ENCODE measurements around the gene STAB2.

Gene STAB2, protein sequence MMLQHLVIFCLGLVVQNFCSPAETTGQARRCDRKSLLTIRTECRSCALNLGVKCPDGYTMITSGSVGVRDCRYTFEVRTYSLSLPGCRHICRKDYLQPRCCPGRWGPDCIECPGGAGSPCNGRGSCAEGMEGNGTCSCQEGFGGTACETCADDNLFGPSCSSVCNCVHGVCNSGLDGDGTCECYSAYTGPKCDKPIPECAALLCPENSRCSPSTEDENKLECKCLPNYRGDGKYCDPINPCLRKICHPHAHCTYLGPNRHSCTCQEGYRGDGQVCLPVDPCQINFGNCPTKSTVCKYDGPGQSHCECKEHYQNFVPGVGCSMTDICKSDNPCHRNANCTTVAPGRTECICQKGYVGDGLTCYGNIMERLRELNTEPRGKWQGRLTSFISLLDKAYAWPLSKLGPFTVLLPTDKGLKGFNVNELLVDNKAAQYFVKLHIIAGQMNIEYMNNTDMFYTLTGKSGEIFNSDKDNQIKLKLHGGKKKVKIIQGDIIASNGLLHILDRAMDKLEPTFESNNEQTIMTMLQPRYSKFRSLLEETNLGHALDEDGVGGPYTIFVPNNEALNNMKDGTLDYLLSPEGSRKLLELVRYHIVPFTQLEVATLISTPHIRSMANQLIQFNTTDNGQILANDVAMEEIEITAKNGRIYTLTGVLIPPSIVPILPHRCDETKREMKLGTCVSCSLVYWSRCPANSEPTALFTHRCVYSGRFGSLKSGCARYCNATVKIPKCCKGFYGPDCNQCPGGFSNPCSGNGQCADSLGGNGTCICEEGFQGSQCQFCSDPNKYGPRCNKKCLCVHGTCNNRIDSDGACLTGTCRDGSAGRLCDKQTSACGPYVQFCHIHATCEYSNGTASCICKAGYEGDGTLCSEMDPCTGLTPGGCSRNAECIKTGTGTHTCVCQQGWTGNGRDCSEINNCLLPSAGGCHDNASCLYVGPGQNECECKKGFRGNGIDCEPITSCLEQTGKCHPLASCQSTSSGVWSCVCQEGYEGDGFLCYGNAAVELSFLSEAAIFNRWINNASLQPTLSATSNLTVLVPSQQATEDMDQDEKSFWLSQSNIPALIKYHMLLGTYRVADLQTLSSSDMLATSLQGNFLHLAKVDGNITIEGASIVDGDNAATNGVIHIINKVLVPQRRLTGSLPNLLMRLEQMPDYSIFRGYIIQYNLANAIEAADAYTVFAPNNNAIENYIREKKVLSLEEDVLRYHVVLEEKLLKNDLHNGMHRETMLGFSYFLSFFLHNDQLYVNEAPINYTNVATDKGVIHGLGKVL (N-terminal part only)

DNA sequence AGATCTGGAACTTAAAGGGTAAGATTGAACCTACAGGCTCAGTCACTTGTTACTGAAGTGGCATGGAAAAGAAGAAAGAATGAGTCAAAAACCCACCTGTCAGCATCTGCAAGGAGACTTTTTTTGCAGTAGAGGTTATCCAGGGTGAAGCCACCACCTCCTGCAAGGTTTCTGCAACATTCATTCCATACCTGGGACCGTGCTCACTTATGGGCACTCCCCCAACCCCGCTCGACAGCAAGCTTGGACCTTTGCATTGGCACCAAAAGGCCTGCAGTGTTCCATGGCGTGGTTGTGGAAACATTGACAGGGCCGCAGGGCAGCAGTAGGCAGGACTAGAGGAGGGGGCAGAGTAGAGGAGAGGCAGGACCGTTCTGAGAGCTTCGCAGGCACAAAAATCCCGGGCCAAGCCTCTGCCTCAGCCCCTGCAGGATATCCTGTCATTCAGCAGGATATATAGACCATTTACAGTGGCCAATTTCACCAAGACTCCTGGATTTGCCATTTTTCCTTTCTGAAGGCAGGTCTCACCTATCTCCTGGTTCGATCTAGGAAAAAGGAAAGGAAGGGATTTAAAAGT, at the start of gene STAB2:
Gene STAB2 (plus strand): TSS at position 483 of the 580 bp plus-strand sequence. CDS start 204 bp downstream, outside the sequence.
- Histone ChIP-seq H3K4me1 (ENCODE audit: insufficient read depth, low read length) (no peaks in the 10 kb centered on the region), H3K27me3 (ENCODE audit: control insufficient read depth in 1 of 2, insufficient read depth in 2 of 2, low read length in 2 of 2) (no peaks in the 10 kb centered on the region), H3K36me3 (ENCODE audit: insufficient read depth, low read length) (no peaks in the 10 kb centered on the region), H3K9ac (ENCODE audit: low read length) (no peak within 1 kb of the TSS), H3K27ac (ENCODE audit: low read depth, low read length) (no peak within 1 kb of the TSS), H3K4me3 (ENCODE audit: low read depth in 1 of 2, low read length in 2 of 2) (no peak within 1 kb of the TSS), H3K9me3 (ENCODE audit: low read length) (no peaks in the 10 kb centered on the region)

DNA sequence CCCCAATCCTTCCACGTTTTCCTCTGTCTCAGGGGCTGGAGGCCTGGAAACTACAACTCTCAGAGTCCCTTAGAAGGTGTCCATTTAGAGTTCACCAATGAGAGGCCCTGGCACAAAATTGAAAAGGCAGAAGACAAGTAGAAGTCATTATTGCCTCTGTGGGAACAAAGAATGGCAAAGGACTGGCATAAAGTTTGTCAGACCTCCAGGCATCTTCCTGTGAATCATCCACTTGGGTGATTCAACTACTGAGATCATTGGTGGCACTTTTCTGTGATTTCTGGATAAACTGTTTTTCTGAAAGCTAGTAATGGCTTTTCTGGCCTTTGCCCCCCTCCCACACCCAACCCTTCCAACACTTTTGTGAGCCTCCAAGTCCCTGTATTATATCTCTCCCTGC, 48.7 kb upstream of the STAB2 start:
- Histone ChIP-seq H3K27me3 (ENCODE audit: control insufficient read depth in 1 of 2, insufficient read depth in 2 of 2, low read length in 2 of 2) (no peaks in the 10 kb centered on the region), H3K36me3 (ENCODE audit: insufficient read depth, low read length) (no peaks in the 10 kb centered on the region)

DNA sequence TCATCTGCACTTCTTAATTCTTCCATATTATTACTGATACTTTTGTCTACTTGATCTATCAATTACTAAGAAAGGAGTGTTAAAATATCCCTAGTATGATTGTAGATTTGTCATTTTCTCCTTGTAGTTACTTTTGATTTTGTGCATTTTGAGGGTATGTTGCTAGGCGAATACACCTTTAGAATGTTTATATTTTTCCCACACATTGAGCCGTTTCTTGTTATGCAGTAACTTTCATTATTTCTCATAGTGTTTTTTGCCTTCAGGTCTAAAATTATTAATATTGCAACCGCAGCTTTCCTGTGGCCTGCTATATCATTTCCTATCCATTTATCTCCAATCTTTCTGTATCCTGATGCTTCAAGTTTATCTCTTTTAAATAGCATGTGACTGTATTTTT, 46.8 kb upstream of the STAB2 start:
- Histone ChIP-seq H3K4me1 (ENCODE audit: insufficient read depth, low read length) (no peaks in the 10 kb centered on the region), H3K36me3 (ENCODE audit: insufficient read depth, low read length) (no peaks in the 10 kb centered on the region), H3K27ac (ENCODE audit: low read depth, low read length) (no peak overlapping the region), H3K4me3 (ENCODE audit: low read depth in 1 of 2, low read length in 2 of 2) (no peak overlapping the region), H3K27me3 (ENCODE audit: control insufficient read depth in 1 of 2, insufficient read depth in 2 of 2, low read length in 2 of 2) (no peaks in the 10 kb centered on the region), H3K9ac (ENCODE audit: low read length) (no peak overlapping the region), H3K9me3 (ENCODE audit: low read length) (no peaks in the 10 kb centered on the region)

More for the DNA sequence above, 48.7 kb upstream of the STAB2 start:
- Histone ChIP-seq H3K9me3 (ENCODE audit: low read length) (no peaks in the 10 kb centered on the region), H3K9ac (ENCODE audit: low read length) (no peak overlapping the region), H3K4me1 (ENCODE audit: insufficient read depth, low read length) (no peaks in the 10 kb centered on the region), H3K4me3 (ENCODE audit: low read depth in 1 of 2, low read length in 2 of 2) (no peak overlapping the region), H3K27ac (ENCODE audit: low read depth, low read length) (no peak overlapping the region)

DNA sequence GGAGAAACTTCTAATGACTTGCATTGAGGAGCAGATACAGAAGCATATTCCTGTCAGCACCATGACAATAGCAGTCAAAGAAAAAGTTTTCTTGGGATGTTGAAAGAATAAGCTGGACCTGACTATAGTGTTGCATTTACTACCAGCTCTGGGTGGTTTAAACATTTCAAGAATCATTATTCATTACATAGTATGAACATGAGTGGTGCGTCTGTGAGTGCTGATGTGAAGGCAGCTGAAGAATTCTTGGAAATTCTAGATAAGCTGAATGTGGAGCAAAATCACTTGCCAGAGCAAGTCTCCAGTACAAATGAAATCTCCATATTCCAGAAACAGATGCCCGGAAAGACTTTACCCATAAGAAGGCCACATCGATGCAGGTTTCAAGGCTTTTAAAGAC, 45.0 kb upstream of the STAB2 start:
- H3K27me3 ChIP-seq (ENCODE audit: control insufficient read depth in 1 of 2, insufficient read depth in 2 of 2, low read length in 2 of 2) = no peaks in the 10 kb centered on the region
- H3K4me1 ChIP-seq (ENCODE audit: insufficient read depth, low read length) = no peaks in the 10 kb centered on the region
- no peak overlapping the region for H3K27ac ChIP-seq (ENCODE audit: low read depth, low read length)
- no peak overlapping the region for H3K4me3 ChIP-seq (ENCODE audit: low read depth in 1 of 2, low read length in 2 of 2)
- H3K36me3 ChIP-seq (ENCODE audit: insufficient read depth, low read length) = no peaks in the 10 kb centered on the region
- H3K9me3 ChIP-seq (ENCODE audit: low read length) = no peaks in the 10 kb centered on the region
- H3K9ac ChIP-seq (ENCODE audit: low read length) = no peak overlapping the region

DNA sequence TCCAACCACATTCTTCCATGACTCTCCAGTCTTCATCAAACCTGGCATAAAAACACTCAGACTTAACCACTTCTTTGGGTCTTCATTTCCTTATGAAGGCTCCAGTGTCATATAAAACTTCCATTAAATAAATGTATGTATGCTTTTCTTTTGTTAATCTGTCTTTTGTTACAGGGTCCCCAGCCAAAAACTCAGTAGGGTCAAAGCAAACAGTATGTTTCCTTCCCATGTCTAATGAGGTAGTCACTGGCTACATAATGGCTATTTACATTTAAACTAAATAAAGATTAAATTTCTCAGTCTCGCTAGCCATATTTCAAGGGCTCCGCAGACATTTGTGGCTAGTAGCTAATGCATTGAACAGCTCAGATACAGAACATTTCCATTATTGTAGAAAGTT, 40.1 kb upstream of the STAB2 start:
- H3K9me3 ChIP-seq (ENCODE audit: low read length) = no peaks in the 10 kb centered on the region
- no peak overlapping the region for H3K4me3 ChIP-seq (ENCODE audit: low read depth in 1 of 2, low read length in 2 of 2)
- H3K9ac ChIP-seq (ENCODE audit: low read length) = no peak overlapping the region
- H3K36me3 ChIP-seq (ENCODE audit: insufficient read depth, low read length) = no peaks in the 10 kb centered on the region
- H3K27ac ChIP-seq (ENCODE audit: low read depth, low read length) = no peak overlapping the region
- H3K4me1 ChIP-seq (ENCODE audit: insufficient read depth, low read length) = no peaks in the 10 kb centered on the region
- H3K27me3 ChIP-seq (ENCODE audit: control insufficient read depth in 1 of 2, insufficient read depth in 2 of 2, low read length in 2 of 2) = no peaks in the 10 kb centered on the region

DNA sequence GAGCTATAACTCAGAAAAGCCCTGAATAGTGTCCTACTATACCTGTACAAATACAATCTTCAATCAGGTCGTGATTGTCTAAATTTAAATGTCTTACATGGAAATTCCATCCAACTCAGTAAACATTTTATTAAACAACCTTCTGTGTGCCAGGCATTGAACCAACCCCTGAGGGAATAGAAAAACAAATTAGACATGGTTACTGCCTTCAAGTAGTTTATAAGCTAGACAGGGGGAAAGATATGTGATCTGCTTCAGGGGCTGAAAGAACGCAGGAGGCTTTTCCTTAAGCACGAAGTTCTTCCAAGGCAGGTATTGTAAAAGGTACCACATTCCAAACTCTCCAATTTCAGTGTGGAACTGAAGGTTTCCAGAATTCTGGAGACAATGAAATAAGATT, 39.7 kb upstream of the STAB2 start:
- no peaks in the 10 kb centered on the region for H3K36me3 ChIP-seq (ENCODE audit: insufficient read depth, low read length)
- no peaks in the 10 kb centered on the region for H3K9me3 ChIP-seq (ENCODE audit: low read length)
- no peak overlapping the region for H3K9ac ChIP-seq (ENCODE audit: low read length)
- no peaks in the 10 kb centered on the region for H3K27me3 ChIP-seq (ENCODE audit: control insufficient read depth in 1 of 2, insufficient read depth in 2 of 2, low read length in 2 of 2)
- H3K4me3 ChIP-seq (ENCODE audit: low read depth in 1 of 2, low read length in 2 of 2) = no peak overlapping the region
- H3K27ac ChIP-seq (ENCODE audit: low read depth, low read length) = no peak overlapping the region
- no peaks in the 10 kb centered on the region for H3K4me1 ChIP-seq (ENCODE audit: insufficient read depth, low read length)

DNA sequence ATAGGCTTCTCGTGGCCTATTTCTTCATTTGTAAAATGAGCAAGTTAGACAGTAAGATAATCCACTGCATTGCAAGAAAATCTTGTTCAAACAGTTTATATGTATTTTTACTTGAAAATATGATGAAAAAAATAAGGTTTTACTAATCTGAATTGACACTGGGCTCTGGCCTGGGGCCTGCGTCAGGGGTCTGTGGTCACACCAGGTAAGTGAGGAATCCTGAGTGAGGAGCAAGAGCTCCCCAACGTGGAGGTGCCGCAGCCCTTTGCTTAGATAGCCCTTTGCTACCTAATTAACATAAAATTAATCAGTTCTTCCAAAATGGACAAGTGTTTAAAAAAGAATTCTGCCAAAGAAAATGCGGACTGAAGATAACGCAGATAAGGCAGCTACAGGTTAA, 39.1 kb upstream of the STAB2 start:
- Histone ChIP-seq H3K4me3 (ENCODE audit: low read depth in 1 of 2, low read length in 2 of 2) (no peak overlapping the region), H3K4me1 (ENCODE audit: insufficient read depth, low read length) (no peaks in the 10 kb centered on the region), H3K9ac (ENCODE audit: low read length) (no peak overlapping the region), H3K36me3 (ENCODE audit: insufficient read depth, low read length) (no peaks in the 10 kb centered on the region), H3K9me3 (ENCODE audit: low read length) (no peaks in the 10 kb centered on the region), H3K27me3 (ENCODE audit: control insufficient read depth in 1 of 2, insufficient read depth in 2 of 2, low read length in 2 of 2) (no peaks in the 10 kb centered on the region), H3K27ac (ENCODE audit: low read depth, low read length) (no peak overlapping the region)

DNA sequence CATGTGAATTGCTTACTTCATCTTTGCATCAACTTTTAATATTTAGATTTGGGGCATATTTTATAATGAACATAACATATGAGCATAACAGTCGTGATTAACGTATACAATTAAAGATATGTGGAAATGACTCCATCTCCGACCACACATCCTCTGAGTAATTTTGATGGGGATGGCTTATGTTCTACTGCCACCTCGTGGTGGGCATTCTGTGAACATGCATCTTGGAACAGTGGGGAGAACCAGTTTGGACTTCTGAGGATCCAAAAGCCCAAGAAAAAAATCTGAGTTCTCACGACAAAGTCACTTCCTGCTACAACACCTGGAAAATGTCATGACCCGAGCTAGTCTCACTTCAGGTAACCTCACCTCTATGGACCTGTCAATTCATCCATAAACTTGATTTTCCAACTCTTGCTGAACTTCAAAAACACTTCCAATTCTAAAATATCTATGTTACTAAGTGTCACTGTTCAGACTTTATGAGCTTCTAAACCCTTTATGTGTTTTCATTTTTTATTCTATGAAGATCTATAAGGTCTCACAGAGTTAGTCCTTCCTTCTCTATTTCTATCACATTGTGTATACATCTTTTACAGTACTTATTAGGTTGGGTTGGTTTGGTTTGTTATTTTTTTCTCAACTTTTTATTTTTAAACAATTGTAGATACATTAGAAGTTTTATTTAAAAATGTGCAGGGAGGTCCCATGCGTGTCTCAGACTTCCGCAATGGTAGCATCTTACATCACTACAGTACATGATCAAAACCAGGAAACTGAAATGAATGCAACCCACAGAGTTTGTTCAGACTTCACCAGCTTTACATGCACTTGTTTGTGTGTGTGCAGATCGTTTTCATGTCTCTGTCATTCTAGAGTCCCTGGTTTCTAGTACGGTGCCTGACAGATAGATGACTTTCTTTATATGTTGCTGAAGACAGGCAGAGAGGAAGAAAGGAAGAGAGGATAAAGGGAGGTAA, 38.2 kb upstream of the STAB2 start:
- Histone ChIP-seq H3K4me1 (ENCODE audit: insufficient read depth, low read length) (no peaks in the 10 kb centered on the region), H3K27me3 (ENCODE audit: control insufficient read depth in 1 of 2, insufficient read depth in 2 of 2, low read length in 2 of 2) (no peaks in the 10 kb centered on the region), H3K9me3 (ENCODE audit: low read length) (no peaks in the 10 kb centered on the region), H3K4me3 (ENCODE audit: low read depth in 1 of 2, low read length in 2 of 2) (no peak overlapping the region), H3K36me3 (ENCODE audit: insufficient read depth, low read length) (no peaks in the 10 kb centered on the region), H3K27ac (ENCODE audit: low read depth, low read length) (no peak overlapping the region), H3K9ac (ENCODE audit: low read length) (no peak overlapping the region)

DNA sequence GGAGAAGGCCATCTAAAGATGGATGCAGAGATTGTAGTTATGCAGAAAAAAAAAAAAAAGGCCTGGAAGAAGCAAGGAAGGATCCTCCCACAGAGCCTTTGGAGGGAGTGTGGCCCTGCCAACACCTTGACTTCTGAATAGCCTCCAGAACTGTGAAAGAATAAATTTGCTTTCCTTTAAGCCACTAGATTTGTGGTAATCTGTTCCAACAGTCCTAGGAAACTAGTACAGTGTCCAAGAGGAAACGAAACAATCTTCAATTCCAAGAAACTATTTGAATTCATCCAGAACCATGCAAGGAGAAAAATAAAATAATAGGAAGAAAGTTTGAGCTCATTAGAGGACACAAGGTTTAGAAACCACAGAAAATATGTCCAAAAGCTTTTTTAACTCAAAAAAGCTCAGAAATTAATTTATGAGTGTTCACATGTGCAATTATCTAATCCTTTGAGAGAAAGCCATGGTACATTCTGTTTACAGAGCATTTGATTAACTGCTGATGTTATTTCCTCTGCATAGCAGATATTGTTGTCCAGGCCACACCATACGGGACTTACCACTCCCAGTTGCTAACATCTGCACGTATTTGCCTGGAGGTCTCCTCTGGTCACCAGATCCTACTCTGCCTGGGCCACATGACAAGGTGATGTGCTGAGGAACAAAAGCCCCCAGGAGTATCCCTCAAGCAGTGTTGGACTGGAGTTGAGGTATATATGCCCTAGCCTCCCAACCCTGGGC, 30.0 kb upstream of the STAB2 start:
- no peak overlapping the region for H3K27ac ChIP-seq (ENCODE audit: low read depth, low read length)
- no peak overlapping the region for H3K9ac ChIP-seq (ENCODE audit: low read length)
- H3K4me1 ChIP-seq (ENCODE audit: insufficient read depth, low read length) = no peaks in the 10 kb centered on the region
- no peaks in the 10 kb centered on the region for H3K36me3 ChIP-seq (ENCODE audit: insufficient read depth, low read length)
- H3K27me3 ChIP-seq (ENCODE audit: control insufficient read depth in 1 of 2, insufficient read depth in 2 of 2, low read length in 2 of 2) = no peaks in the 10 kb centered on the region
- no peaks in the 10 kb centered on the region for H3K9me3 ChIP-seq (ENCODE audit: low read length)
- H3K4me3 ChIP-seq (ENCODE audit: low read depth in 1 of 2, low read length in 2 of 2) = no peak overlapping the region

DNA sequence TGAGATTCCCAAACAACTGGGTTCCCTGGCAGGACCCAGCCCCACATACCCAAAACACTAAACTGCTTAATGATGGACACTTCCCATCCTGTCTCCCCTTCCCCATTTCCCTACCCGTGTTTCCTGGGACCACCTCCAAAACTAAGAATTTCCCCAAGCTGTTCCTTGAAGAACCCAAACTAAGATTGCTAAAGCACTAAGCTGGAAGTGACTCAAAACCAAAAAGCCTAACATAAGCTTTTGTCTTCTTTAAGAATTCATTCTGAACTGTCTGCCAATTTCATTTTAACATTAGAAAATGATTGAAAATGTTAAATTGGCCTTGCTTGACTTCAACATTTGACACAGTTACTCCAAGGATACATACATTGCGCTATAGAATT, 29.5 kb upstream of the STAB2 start:
- H3K27ac ChIP-seq (ENCODE audit: low read depth, low read length) = peak overlapping the region; percentile 29
- H3K27me3 ChIP-seq (ENCODE audit: control insufficient read depth in 1 of 2, insufficient read depth in 2 of 2, low read length in 2 of 2) = no peaks in the 10 kb centered on the region
- no peaks in the 10 kb centered on the region for H3K36me3 ChIP-seq (ENCODE audit: insufficient read depth, low read length)
- H3K4me1 ChIP-seq (ENCODE audit: insufficient read depth, low read length) = no peaks in the 10 kb centered on the region
- H3K9me3 ChIP-seq (ENCODE audit: low read length) = no peaks in the 10 kb centered on the region
- H3K4me3 ChIP-seq (ENCODE audit: low read depth in 1 of 2, low read length in 2 of 2) = no peak overlapping the region
- H3K9ac ChIP-seq (ENCODE audit: low read length) = no peak overlapping the region
